Measurements from ENCODE around the gene HP1BP3.
A peak's percentile ranks its signal among the peaks of the same experiment; 100 is the strongest.

Gene HP1BP3

GRCh38 chr1:20711285-20712214, 75.6 kb downstream of the HP1BP3 start:
- DNase-seq (ENCODE audit: low read depth), result no peak

GRCh38 chr1:20710469-20711284, 76.4 kb downstream of the HP1BP3 start:
- DNase-seq (ENCODE audit: low read depth), result no peak

- no peak for DNase-seq (ENCODE audit: low read depth)
Observed at GRCh38 chr1:20709868-20710267, 77.2 kb downstream of the HP1BP3 start.

- no peak for DNase-seq (ENCODE audit: low read depth)
Observed at GRCh38 chr1:20708891-20709290, 78.2 kb downstream of the HP1BP3 start.

- no peak for DNase-seq (ENCODE audit: low read depth)
Observed at GRCh38 chr1:20708057-20708456, 79.0 kb downstream of the HP1BP3 start.

- no peak for DNase-seq (ENCODE audit: low read depth)
Observed at GRCh38 chr1:20706841-20707240, 80.3 kb downstream of the HP1BP3 start.

GRCh38 chr1:20705203-20705755, 81.8 kb downstream of the HP1BP3 start:
- no peak for DNase-seq (ENCODE audit: low read depth)

GRCh38 chr1:20704390-20705202, 82.5 kb downstream of the HP1BP3 start:
- DNase-seq (ENCODE audit: low read depth), result no peak

- DNase-seq (ENCODE audit: low read depth), result no peak
Observed at GRCh38 chr1:20703124-20703756, 83.9 kb downstream of the HP1BP3 start.

- DNase-seq (ENCODE audit: low read depth), result no peak
Observed at GRCh38 chr1:20702416-20702815, 84.7 kb downstream of the HP1BP3 start.

- DNase-seq (ENCODE audit: low read depth), result no peak
Observed at GRCh38 chr1:20701847-20702246, 85.3 kb downstream of the HP1BP3 start.

GRCh38 chr1:20701446-20701845, 85.7 kb downstream of the HP1BP3 start:
- no peak for DNase-seq (ENCODE audit: low read depth)

- DNase-seq (ENCODE audit: low read depth), result no peak
Observed at GRCh38 chr1:20700636-20701215, 86.4 kb downstream of the HP1BP3 start.

GRCh38 chr1:20699558-20699957, 87.5 kb downstream of the HP1BP3 start:
- DNase-seq (ENCODE audit: low read depth), result no peak

GRCh38 chr1:20698195-20698910, 88.8 kb downstream of the HP1BP3 start:
- DNase-seq (ENCODE audit: low read depth), result no peak

GRCh38 chr1:20697563-20697962, 89.5 kb downstream of the HP1BP3 start:
- DNase-seq (ENCODE audit: low read depth), result no peak

- peak; percentile 66 for DNase-seq (ENCODE audit: low read depth)
Observed at GRCh38 chr1:20696397-20697333, 90.4 kb downstream of the HP1BP3 start.

- no peak for DNase-seq (ENCODE audit: low read depth)
Observed at GRCh38 chr1:20695515-20695914, 91.6 kb downstream of the HP1BP3 start.

GRCh38 chr1:20693623-20694022, 93.5 kb downstream of the HP1BP3 start:
- DNase-seq (ENCODE audit: low read depth), result no peak
